ENCODE results near the gene IFI35. TPM values are rescaled to one million over a fixed set of nuclear protein-coding genes. Genes with fewer than 3 reads are reported as not detected.

The IFI35 gene
- total RNA-seq, 1 experiment from 2014 or later, result 6.3 TPM

- ChIA-PET CTCF (no interaction called here), POLR2A (interaction anchor here (0.6 to 4.1 kb wide), 4 partner anchors 16 to 144 kb away, joined by 3 to 46 read pairs (median 8); partner anchors contain the start of genes AARSD1 and RPL27)
- Mint-ChIP-seq H3K4me1 (ENCODE audit: insufficient read depth, unreplicated experiment) (peaks cover 12% of the 10 kb centered on the region), H3K36me3 (ENCODE audit: insufficient read depth, unreplicated experiment) (peaks cover 56% of the 10 kb centered on the region), H3K27me3 (ENCODE audit: insufficient read depth, unreplicated experiment) (no peaks in the 10 kb centered on the region), H3K4me3 (ENCODE audit: unreplicated experiment) (peak overlapping the region; percentile 95), H3K27ac (ENCODE audit: low read depth, unreplicated experiment) (no peak overlapping the region), H3K9me3 (ENCODE audit: unreplicated experiment) (no peaks in the 10 kb centered on the region)
- TF ChIP-seq CTCF (IDR thresholded peaks at IDR 0.05; ENCODE audit: unreplicated experiment), result no peak
- no peak for DNase-seq (ENCODE audit: unreplicated experiment)
- intact Hi-C loops (cut with micrococcal nuclease), result no loop called here
- BruUV-seq (replicated peaks), result no TSS peak
Observed at GRCh38 chr17:42982266-42982665, 24.3 kb upstream of the IFI35 start.

GRCh38 chr17:42985225-42985624 lies 21.4 kb upstream of the IFI35 start:
- Mint-ChIP-seq H3K27ac (ENCODE audit: low read depth, unreplicated experiment) (no peak overlapping the region), H3K27me3 (ENCODE audit: insufficient read depth, unreplicated experiment) (no peaks in the 10 kb centered on the region), H3K36me3 (ENCODE audit: insufficient read depth, unreplicated experiment) (peaks cover 85% of the 10 kb centered on the region), H3K4me1 (ENCODE audit: insufficient read depth, unreplicated experiment) (peaks cover 12% of the 10 kb centered on the region), H3K4me3 (ENCODE audit: unreplicated experiment) (no peak overlapping the region), H3K9me3 (ENCODE audit: unreplicated experiment) (no peaks in the 10 kb centered on the region)
- ChIA-PET CTCF (interaction anchor here (0.6 to 1.6 kb wide), 2 partner anchors 13 to 214 kb away, joined by 3 to 4 read pairs; partner anchors contain the start of gene RPL27), POLR2A (interaction anchor here (0.6 to 7.1 kb wide), 3 partner anchors 12 to 413 kb away, joined by 3 to 47 read pairs (median 3); partner anchors contain the start of gene RPL27)
- no TSS peak for BruUV-seq (replicated peaks)
- DNase-seq (ENCODE audit: unreplicated experiment), result no peak
- intact Hi-C loops (cut with micrococcal nuclease), result no loop called here
- no peak for TF ChIP-seq CTCF (IDR thresholded peaks at IDR 0.05; ENCODE audit: unreplicated experiment)

GRCh38 chr17:42989141-42989540 lies 17.4 kb upstream of the IFI35 start:
- DNase-seq (ENCODE audit: unreplicated experiment), result no peak
- CTCF ChIA-PET, result interaction anchor here (1.2 kb wide), 1 partner anchor 10 kb away, joined by 3 read pairs; the partner anchor contains the start of gene PTGES3L
- Mint-ChIP-seq H3K27ac (ENCODE audit: low read depth, unreplicated experiment) (no peak overlapping the region), H3K27me3 (ENCODE audit: insufficient read depth, unreplicated experiment) (no peaks in the 10 kb centered on the region), H3K4me3 (ENCODE audit: unreplicated experiment) (no peak overlapping the region), H3K9me3 (ENCODE audit: unreplicated experiment) (no peaks in the 10 kb centered on the region), H3K36me3 (ENCODE audit: insufficient read depth, unreplicated experiment) (peaks cover 96% of the 10 kb centered on the region), H3K4me1 (ENCODE audit: insufficient read depth, unreplicated experiment) (peaks cover 10% of the 10 kb centered on the region)
- BruUV-seq (replicated peaks), result no TSS peak
- intact Hi-C loops (cut with micrococcal nuclease), result no loop called here
- POLR2A ChIA-PET, result interaction anchor here (7.1 kb wide), 1 partner anchor 8 kb away, joined by 47 read pairs; the partner anchor contains the start of gene RPL27
- no peak for TF ChIP-seq CTCF (IDR thresholded peaks at IDR 0.05; ENCODE audit: unreplicated experiment)

GRCh38 chr17:42989726-42990652 lies 16.6 kb upstream of the IFI35 start:
- Mint-ChIP-seq H3K4me3 (ENCODE audit: unreplicated experiment) (no peak overlapping the region), H3K27ac (ENCODE audit: low read depth, unreplicated experiment) (peak overlapping the region; percentile 27), H3K27me3 (ENCODE audit: insufficient read depth, unreplicated experiment) (no peaks in the 10 kb centered on the region), H3K4me1 (ENCODE audit: insufficient read depth, unreplicated experiment) (peaks cover 10% of the 10 kb centered on the region), H3K9me3 (ENCODE audit: unreplicated experiment) (no peaks in the 10 kb centered on the region), H3K36me3 (ENCODE audit: insufficient read depth, unreplicated experiment) (peaks cover 94% of the 10 kb centered on the region)
- POLR2A ChIA-PET, result interaction anchor here (7.1 kb wide), 1 partner anchor 8 kb away, joined by 47 read pairs; the partner anchor contains the start of gene RPL27
- DNase-seq (ENCODE audit: unreplicated experiment), result peak; percentile 35
- CTCF ChIA-PET, result interaction anchor here (0.6 kb wide), 2 partner anchors 12 to 85 kb away, joined by 6 read pairs; no protein-coding TSS in a partner anchor
- no peak for TF ChIP-seq CTCF (IDR thresholded peaks at IDR 0.05; ENCODE audit: unreplicated experiment)
- intact Hi-C loops (cut with micrococcal nuclease), result no loop called here
- BruUV-seq (replicated peaks), result no TSS peak
